Parathyroid adenoma (tissue), 2 donors: ENCODE data around the gene ZBTB43.
A peak's percentile ranks its signal among the peaks of the same experiment; 100 is the strongest.
"Not testable (repeated sequence)": the region's sequence is repeated elsewhere in the genome, so short reads cannot be mapped to it uniquely, and the experiment has no call there.

Experiments
- H2AFZ ChIP-seq: fragments of 300-600 bp; sonication (generic); one replicate; pipeline ENCODE4 v1.7.0; 2017; ENCODE audit warnings: antibody characterized with exemption, mild to moderate bottlenecking
- H3K27ac ChIP-seq: fragments of 300-600 bp; sonication (generic); one replicate; pipeline ENCODE4 v1.7.0; 2017
- H3K27me3 ChIP-seq: fragments of 300-600 bp; sonication (generic); one replicate; pipeline ENCODE4 v1.7.0; 2017; ENCODE audit warnings: low read length; ENCODE audit not compliant: control insufficient read depth, insufficient read depth
- H3K36me3 ChIP-seq: fragments of 300-600 bp; sonication (generic); one replicate; pipeline ENCODE4 v1.7.0; 2017; ENCODE audit warnings: low read length; ENCODE audit not compliant: control insufficient read depth, insufficient read depth
- H3K4me1 ChIP-seq: fragments of 300-600 bp; sonication (generic); one replicate; pipeline ENCODE4 v1.7.0; 2017; ENCODE audit warnings: control low read depth
- H3K4me2 ChIP-seq: fragments of 300-600 bp; sonication (generic); one replicate; pipeline ENCODE4 v1.7.0; 2017; ENCODE audit warnings: low read length
- H3K4me3 ChIP-seq: fragments of 300-600 bp; sonication (generic); one replicate; pipeline ENCODE4 v1.7.0; 2017; ENCODE audit warnings: low read depth, low read length
- H3K79me2 ChIP-seq: fragments of 300-600 bp; sonication (generic); one replicate; pipeline ENCODE4 v1.7.0; 2017; ENCODE audit warnings: control low read depth
- H3K9ac ChIP-seq: fragments of 300-600 bp; sonication (generic); one replicate; pipeline ENCODE4 v1.7.0; 2017; ENCODE audit warnings: mild to moderate bottlenecking
- H3K9me3 ChIP-seq: fragments of 300-600 bp; sonication (generic); one replicate; pipeline ENCODE4 v1.7.0; 2017; ENCODE audit warnings: low read length; ENCODE audit not compliant: control insufficient read depth
- CTCF ChIP-seq: fragments of 300-600 bp; sonication (generic); IDR thresholded peaks from one replicate; pipeline ENCODE4 v1.7.0; 2017; ENCODE audit warnings: antibody characterized with exemption, mild to moderate bottlenecking
- donor health status: primary hyperparathyroidism.

Gene ZBTB43

GRCh38 chr9:126782053-126782388 lies 22.8 kb upstream of the ZBTB43 start:
- H3K4me3 ChIP-seq: no peak overlapping the region
- H3K27me3 ChIP-seq: no peaks in the 10 kb centered on the region
- no peak overlapping the region for H2AFZ ChIP-seq
- H3K27ac ChIP-seq: no peak overlapping the region
- no peaks in the 10 kb centered on the region for H3K9me3 ChIP-seq
- H3K4me1 ChIP-seq: no peaks in the 10 kb centered on the region
- no peak for TF ChIP-seq CTCF
- H3K9ac ChIP-seq: no peak overlapping the region
- H3K36me3 ChIP-seq: no peaks in the 10 kb centered on the region
- H3K79me2 ChIP-seq: no peaks in the 10 kb centered on the region
- H3K4me2 ChIP-seq: no peak overlapping the region

GRCh38 chr9:126783949-126784348 lies 20.9 kb upstream of the ZBTB43 start:
- Histone ChIP-seq H3K36me3 (no peaks in the 10 kb centered on the region), H3K27me3 (no peaks in the 10 kb centered on the region), H3K27ac (no peak overlapping the region), H3K4me1 (peaks cover 2% of the 10 kb centered on the region), H3K4me2 (peak overlapping the region; percentile 37), H3K9me3 (no peaks in the 10 kb centered on the region), H3K79me2 (no peaks in the 10 kb centered on the region), H3K4me3 (no peak overlapping the region), H3K9ac (no peak overlapping the region), H2AFZ (no peak overlapping the region)
- no peak for TF ChIP-seq CTCF

- Histone ChIP-seq H3K4me3 (no peak overlapping the region), H3K27ac (no peak overlapping the region), H3K79me2 (no peaks in the 10 kb centered on the region), H3K9me3 (no peaks in the 10 kb centered on the region), H3K9ac (no peak overlapping the region), H3K36me3 (no peaks in the 10 kb centered on the region), H2AFZ (no peak overlapping the region), H3K4me1 (peaks cover 2% of the 10 kb centered on the region), H3K27me3 (no peaks in the 10 kb centered on the region), H3K4me2 (no peak overlapping the region)
- TF ChIP-seq CTCF: no peak
Observed at GRCh38 chr9:126784401-126784800, 20.4 kb upstream of the ZBTB43 start.

- not testable (repeated sequence) for H3K79me2 ChIP-seq, H3K9ac ChIP-seq, H3K4me1 ChIP-seq, H3K9me3 ChIP-seq, H3K36me3 ChIP-seq, H3K4me3 ChIP-seq, H3K27ac ChIP-seq, H3K27me3 ChIP-seq, H2AFZ ChIP-seq, H3K4me2 ChIP-seq
Observed at GRCh38 chr9:126784841-126785240, 20.0 kb upstream of the ZBTB43 start.

- peaks cover 2% of the 10 kb centered on the region for H3K4me1 ChIP-seq
- no peak overlapping the region for H3K4me3 ChIP-seq
- TF ChIP-seq CTCF: no peak
- no peak overlapping the region for H3K4me2 ChIP-seq
- H3K9me3 ChIP-seq: no peaks in the 10 kb centered on the region
- no peak overlapping the region for H3K27ac ChIP-seq
- no peak overlapping the region for H3K9ac ChIP-seq
- H3K36me3 ChIP-seq: no peaks in the 10 kb centered on the region
- no peaks in the 10 kb centered on the region for H3K79me2 ChIP-seq
- no peak overlapping the region for H2AFZ ChIP-seq
- H3K27me3 ChIP-seq: no peaks in the 10 kb centered on the region
Observed at GRCh38 chr9:126788046-126788445, 16.8 kb upstream of the ZBTB43 start.
